A549 treated with AZD9567 at 1 μM for 4 hours (cell line): Measurements from ENCODE around the gene PTGR2. TPM values are rescaled to one million over a fixed set of nuclear protein-coding genes. Genes with fewer than 3 reads are reported as not detected.

Experiments used
- total RNA-seq: library from RNA; stranded (reverse); fragments of 200-300 nt; extraction: Qiagen RNA extraction; gene quantifications from 5 replicates; pipeline ENCODE4 v1.2.3, GENCODE V29; 2022; ENCODE audit not compliant: insufficient read depth

The PTGR2 gene
- total RNA-seq = 8.3 to 19.9 TPM (median 9.7 TPM) in 5 replicates

GRCh38 chr14:73851567-73852382 lies at the start of gene PTGR2:
Gene PTGR2, plus strand, starts transcription at chr14:73851831. Its CDS starts 7,032 bp downstream, at chr14:73858863.

GRCh38 chr14:73886449-73887317 lies 35.1 kb downstream of the PTGR2 start, which contains the start of gene ZNF410:
Gene ZNF410, plus strand, starts transcription at chr14:73886859. Its CDS starts 5,317 bp downstream, at chr14:73892176.

Other genes starting within 250 kb of the PTGR2 start
- gene ACOT6, start 239.3 kb upstream of the PTGR2 start, total RNA-seq = not detected in 5 replicates
- 8.8 to 10.9 TPM (median 9.0 TPM) in 5 replicates for gene DNAL1, start 206.8 kb upstream of the PTGR2 start, total RNA-seq
- gene PNMA1, start 137.4 kb upstream of the PTGR2 start, total RNA-seq = 49.6 to 64.5 TPM (median 61.7 TPM) in 5 replicates
- 43.6 to 50.8 TPM (median 44.6 TPM) in 5 replicates for gene ZNF410, start 35.0 kb downstream of the PTGR2 start, total RNA-seq
- 2.0 to 2.2 TPM (median 2.1 TPM) in 5 replicates for gene FAM161B, start 98.3 kb downstream of the PTGR2 start, total RNA-seq
- 28.6 to 38.6 TPM (median 29.8 TPM) in 5 replicates for gene COQ6, start 98.5 kb downstream of the PTGR2 start, total RNA-seq
- 5.9 to 7.4 TPM (median 6.7 TPM) in 5 replicates for gene ENTPD5, start 167.5 kb downstream of the PTGR2 start, total RNA-seq
- gene BBOF1, start 167.5 kb downstream of the PTGR2 start, total RNA-seq = 2.6 to 4.7 TPM (median 3.6 TPM) in 5 replicates
- gene ALDH6A1, start 232.6 kb downstream of the PTGR2 start, total RNA-seq = 2.1 to 5.9 TPM (median 2.5 TPM) in 5 replicates
- gene LIN52, start 233.1 kb downstream of the PTGR2 start, total RNA-seq = 4.2 to 7.0 TPM (median 5.1 TPM) in 5 replicates